GM18526 (cell line): ENCODE measurements around the gene MYMX.
A peak's percentile ranks its signal among the peaks of the same experiment; 100 is the strongest.

Experiments used
- POLR2A ChIP-seq: IDR thresholded peaks from 3 replicates; pipeline ENCODE4 v1.6.1; 2011; ENCODE audit not compliant: insufficient read length; ENCODE audit errors: extremely low read depth

MYMX gene

GRCh38 chr6:44258325-44258863 is 41.7 kb downstream of the MYMX start:
- TF ChIP-seq POLR2A: no peak

- TF ChIP-seq POLR2A: no peak
Observed at GRCh38 chr6:44258921-44259320, 42.2 kb downstream of the MYMX start.

GRCh38 chr6:44260011-44260410 is 43.3 kb downstream of the MYMX start:
- TF ChIP-seq POLR2A: no peak

GRCh38 chr6:44260451-44261297 is 43.9 kb downstream of the MYMX start:
- no peak for TF ChIP-seq POLR2A

GRCh38 chr6:44261581-44261980 is 44.9 kb downstream of the MYMX start:
- TF ChIP-seq POLR2A: no peak

- no peak for TF ChIP-seq POLR2A
Observed at GRCh38 chr6:44262467-44263353, 46.0 kb downstream of the MYMX start.

- TF ChIP-seq POLR2A: peak; percentile 47
Observed at GRCh38 chr6:44263354-44264100, 46.8 kb downstream of the MYMX start.

GRCh38 chr6:44264154-44265006 is 47.7 kb downstream of the MYMX start:
- TF ChIP-seq POLR2A: peak; percentile 38

- TF ChIP-seq POLR2A: peak; percentile 87
Observed at GRCh38 chr6:44265007-44265721, 48.4 kb downstream of the MYMX start, which contains the start of gene NFKBIE. TSS of gene NFKBIE (minus strand) at chr6:44265551. CDS start at chr6:44265346, 205 bp downstream.

GRCh38 chr6:44265722-44266233 is 49.1 kb downstream of the MYMX start:
- no peak for TF ChIP-seq POLR2A

- no peak for TF ChIP-seq POLR2A
Observed at GRCh38 chr6:44266347-44266746, 49.6 kb downstream of the MYMX start.

GRCh38 chr6:44267252-44267651 is 50.5 kb downstream of the MYMX start:
- no peak for TF ChIP-seq POLR2A
